ENCODE measurements around the gene DISC1. TPM values are rescaled to one million over a fixed set of nuclear protein-coding genes. Genes with fewer than 3 reads are reported as not detected.

The DISC1 gene
- total RNA-seq, 1 experiment from 2014 or later: 0.36 TPM

- no peak overlapping the region for H3K4me3 ChIP-seq (ENCODE audit: low read depth in 2 of 2, low read length in 2 of 2)
- BruUV-seq (replicated peaks): no TSS peak
- ATAC-seq (no peak), DNase-seq (ENCODE audit: low read depth, low spot score) (no peak)
- H3K36me3 ChIP-seq (ENCODE audit: control insufficient read depth, insufficient read depth, low read length): no peaks in the 10 kb centered on the region
- H3K27ac ChIP-seq (ENCODE audit: low read length): no peak overlapping the region
- no peaks in the 10 kb centered on the region; the same call in none of the 2 replicates for H3K27me3 ChIP-seq (ENCODE audit: control insufficient read depth, insufficient read depth, low read length)
- TF ChIP-seq CTCF (IDR thresholded peaks at IDR 0.05) (no peak), TCF7L2 (IDR thresholded peaks at IDR 0.05; ENCODE audit: low read depth, low read length) (no peak), SIN3A (IDR thresholded peaks at IDR 0.05; ENCODE audit: borderline replicate concordance, insufficient read depth, low read depth, low read length) (no peak), POLR2AphosphoS5 (IDR thresholded peaks at IDR 0.05; ENCODE audit: low read depth, low read length) (no peak)
- POLR2A ChIA-PET: no interaction called here
- CTCF ChIA-PET: no interaction called here
- intact Hi-C loops (cut with micrococcal nuclease; ENCODE audit: unreplicated experiment) (no loop called here), in situ Hi-C loops (cut with HindIII; ENCODE audit: low pct_unique_long_range_greater_than_20kb, low sequenced_read_pairs) (no loop called here)
- no peaks in the 10 kb centered on the region for H3K4me1 ChIP-seq (ENCODE audit: control insufficient read depth, insufficient read depth, low read length)
- H3K9me3 ChIP-seq (ENCODE audit: control insufficient read depth, insufficient read depth, low read depth, low read length): no peaks in the 10 kb centered on the region
These were observed 388.4 kb downstream of the DISC1 start for GRCh38 chr1:232014941-232015340.

GRCh38 chr1:232016616-232017015 is 390.0 kb downstream of the DISC1 start:
- CTCF ChIA-PET: no interaction called here
- TF ChIP-seq TCF7L2 (IDR thresholded peaks at IDR 0.05; ENCODE audit: low read depth, low read length) (no peak), SIN3A (IDR thresholded peaks at IDR 0.05; ENCODE audit: borderline replicate concordance, insufficient read depth, low read depth, low read length) (no peak), CTCF (IDR thresholded peaks at IDR 0.05) (no peak), POLR2AphosphoS5 (IDR thresholded peaks at IDR 0.05; ENCODE audit: low read depth, low read length) (no peak), REST (IDR thresholded peaks at IDR 0.05; ENCODE audit: insufficient read depth in 1 of 2, low read depth in 2 of 2, low read length in 1 of 2) (no peak)
- H3K27me3 ChIP-seq (ENCODE audit: control insufficient read depth, insufficient read depth, low read length): no peaks in the 10 kb centered on the region; the same call in none of the 2 replicates
- no TSS peak for BruUV-seq (replicated peaks)
- no peak overlapping the region for H3K27ac ChIP-seq (ENCODE audit: low read length)
- no peak for DNase-seq (ENCODE audit: low read depth, low spot score)
- in situ Hi-C loops (cut with HindIII; ENCODE audit: low pct_unique_long_range_greater_than_20kb, low sequenced_read_pairs) (no loop called here), intact Hi-C loops (cut with micrococcal nuclease; ENCODE audit: unreplicated experiment) (no loop called here)
- H3K36me3 ChIP-seq (ENCODE audit: control insufficient read depth, insufficient read depth, low read length): no peaks in the 10 kb centered on the region
- H3K9me3 ChIP-seq (ENCODE audit: control insufficient read depth, insufficient read depth, low read depth, low read length): no peaks in the 10 kb centered on the region
- POLR2A ChIA-PET: no interaction called here
- H3K4me1 ChIP-seq (ENCODE audit: control insufficient read depth, insufficient read depth, low read length): no peaks in the 10 kb centered on the region
- no peak for ATAC-seq
- no peak overlapping the region for H3K4me3 ChIP-seq (ENCODE audit: low read depth in 2 of 2, low read length in 2 of 2)
